Prostate gland (tissue), 2 donors: ENCODE results near the gene MED13. TPM values are rescaled to one million over a fixed set of nuclear protein-coding genes. Genes with fewer than 3 reads are reported as not detected.

Source experiments
- DNase-seq: peaks from one replicate; pipeline ENCODE4 v3.0.0-alpha.2; 2019; ENCODE audit warnings: low spot score
- H3K27ac ChIP-seq, 2 donors: fragments of 200-600 bp; sonication (generic); 2 replicates each; pipeline ENCODE4 v1.5.1; 2017 to 2019
- H3K27me3 ChIP-seq: fragments of 200-600 bp; sonication (generic); replicated peaks from 2 replicates; pipeline ENCODE4 v1.5.1; 2019; ENCODE audit not compliant: insufficient read depth
- H3K36me3 ChIP-seq, 2 donors: fragments of 200-600 bp; sonication (generic); 1 replicate in 1 of 2; 2 replicates in 1 of 2; pipeline versions ENCODE4 v1.5.1 to v1.8.1; 2017 to 2019
- H3K4me1 ChIP-seq: fragments of 200-600 bp; sonication (generic); replicated peaks from 2 replicates; pipeline ENCODE4 v1.5.1; 2019
- H3K4me3 ChIP-seq, 2 donors: fragments of 200-600 bp; sonication (generic); 2 replicates each; pipeline ENCODE4 v1.5.1; 2017 to 2019
- H3K9me3 ChIP-seq: fragments of 200-600 bp; sonication (generic); 2 replicates; pipeline ENCODE4 v1.5.1; 2017
- POLR2A ChIP-seq: fragments of 450-650 bp; IDR thresholded peaks from one replicate; pipeline ENCODE4 v1.6.1; 2016; ENCODE audit warnings: antibody characterized with exemption, mild to moderate bottlenecking
- POLR2AphosphoS5 ChIP-seq: sonication (generic); formaldehyde crosslinking; IDR thresholded peaks from one replicate; pipeline ENCODE4 v1.6.1; 2017; ENCODE audit warnings: antibody characterized with exemption
- WGBS: methylation state at CpG from one replicate; pipeline ENCODE4 v1.1.5; 2018; 5-methylcytosine and 5-hydroxymethylcytosine counted together
- intact Hi-C: fragments of 100-400 bp; cut with DNase I; formaldehyde crosslinking; loops from one replicate; pipeline ENCODE4 v1.14.2; 2022
- total RNA-seq, 2 donors: library from RNA; depleted of rRNA; stranded (reverse); fragments of >200 nt; gene quantifications; one replicate each; pipeline ENCODE4 v1.1.0, GENCODE V29; 2016
- TF ChIP-seq, protein P1 (sequence below), 4 experiments: fragments of 200-600 bp in 2 of 4; fragments of 450-650 bp in 2 of 4; sonication (generic) in 2 of 4; IDR thresholded peaks; 1 replicate in 3 of 4; 2 replicates in 1 of 4; pipeline ENCODE4 v1.5.1; 2016 to 2019; ENCODE audit warnings: antibody characterized with exemption in 4 of 4, mild to moderate bottlenecking in 2 of 4, moderate library complexity in 2 of 4

The MED13 gene
- total RNA-seq, 2 donors from 2014 or later: 45.4 to 72.1 TPM

DNA sequence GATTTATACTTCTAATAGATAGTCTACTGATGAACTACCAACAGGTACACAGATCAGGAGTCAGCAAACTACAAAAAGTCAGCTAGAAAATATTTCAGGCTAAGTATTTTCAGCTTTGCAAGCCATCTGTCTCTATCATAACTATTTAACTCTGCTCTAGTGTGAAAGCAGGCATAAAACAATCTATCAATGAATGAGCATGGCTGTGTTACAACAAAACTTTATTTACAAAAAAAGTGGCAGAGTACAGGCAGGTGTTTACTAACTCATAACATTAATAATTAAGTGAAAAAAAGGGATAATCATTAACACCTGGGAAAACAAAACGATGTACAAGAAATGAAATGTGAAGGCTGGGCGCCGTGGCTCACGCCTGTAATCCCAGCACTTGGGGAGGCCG is 15.8 kb downstream of the MED13 start:
- Histone ChIP-seq H3K27me3 (no peaks in the 10 kb centered on the region), H3K36me3 (no peaks in the 10 kb centered on the region)

DNA sequence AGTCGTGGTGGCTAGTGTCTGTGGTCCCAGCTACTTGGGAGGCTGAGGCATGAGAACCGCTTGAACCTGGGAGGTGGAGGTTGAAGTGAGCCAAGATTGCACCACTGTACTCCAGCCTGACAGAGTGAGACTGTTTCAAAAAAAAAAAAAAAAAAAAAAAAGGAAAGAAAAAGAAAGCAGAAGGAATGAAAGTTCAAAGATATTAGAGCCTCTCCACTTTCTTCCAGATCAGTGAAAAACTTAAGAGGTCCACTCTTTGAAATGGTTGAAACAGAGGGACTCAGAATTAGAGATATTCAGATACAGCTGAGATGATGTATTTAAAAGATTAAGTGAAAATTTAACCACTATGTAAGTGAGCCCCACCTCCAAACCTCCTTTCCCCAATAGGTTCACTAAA is 16.8 kb downstream of the MED13 start:
- Histone ChIP-seq H3K27ac (no peak overlapping the region), H3K4me3 (no peak overlapping the region), H3K9me3 (no peaks in the 10 kb centered on the region), H3K36me3 (no peaks in the 10 kb centered on the region), H3K4me1 (no peaks in the 10 kb centered on the region), H3K27me3 (no peaks in the 10 kb centered on the region)
- intact Hi-C loops: no loop called here
- no peak for DNase-seq
- TF ChIP-seq, protein P1, sequence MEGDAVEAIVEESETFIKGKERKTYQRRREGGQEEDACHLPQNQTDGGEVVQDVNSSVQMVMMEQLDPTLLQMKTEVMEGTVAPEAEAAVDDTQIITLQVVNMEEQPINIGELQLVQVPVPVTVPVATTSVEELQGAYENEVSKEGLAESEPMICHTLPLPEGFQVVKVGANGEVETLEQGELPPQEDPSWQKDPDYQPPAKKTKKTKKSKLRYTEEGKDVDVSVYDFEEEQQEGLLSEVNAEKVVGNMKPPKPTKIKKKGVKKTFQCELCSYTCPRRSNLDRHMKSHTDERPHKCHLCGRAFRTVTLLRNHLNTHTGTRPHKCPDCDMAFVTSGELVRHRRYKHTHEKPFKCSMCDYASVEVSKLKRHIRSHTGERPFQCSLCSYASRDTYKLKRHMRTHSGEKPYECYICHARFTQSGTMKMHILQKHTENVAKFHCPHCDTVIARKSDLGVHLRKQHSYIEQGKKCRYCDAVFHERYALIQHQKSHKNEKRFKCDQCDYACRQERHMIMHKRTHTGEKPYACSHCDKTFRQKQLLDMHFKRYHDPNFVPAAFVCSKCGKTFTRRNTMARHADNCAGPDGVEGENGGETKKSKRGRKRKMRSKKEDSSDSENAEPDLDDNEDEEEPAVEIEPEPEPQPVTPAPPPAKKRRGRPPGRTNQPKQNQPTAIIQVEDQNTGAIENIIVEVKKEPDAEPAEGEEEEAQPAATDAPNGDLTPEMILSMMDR (IDR thresholded peaks at IDR 0.05): no peak
- TF ChIP-seq POLR2AphosphoS5: no peak
- TF ChIP-seq POLR2A: no peak
- 90% methylated on average over 2 of the region's 2 CpGs for WGBS

More for the DNA sequence above, 15.8 kb downstream of the MED13 start:
- Histone ChIP-seq H3K27ac (no peak overlapping the region), H3K4me1 (no peaks in the 10 kb centered on the region), H3K9me3 (no peaks in the 10 kb centered on the region), H3K4me3 (no peak overlapping the region)
- TF ChIP-seq POLR2AphosphoS5: no peak
- TF ChIP-seq POLR2A: no peak
- TF ChIP-seq, protein P1 (IDR thresholded peaks at IDR 0.05): no peak
- intact Hi-C loops: no loop called here
- whole genome bisulfite sequencing: 97% methylated on average over 5 of the region's 5 CpGs
- DNase-seq: no peak

DNA sequence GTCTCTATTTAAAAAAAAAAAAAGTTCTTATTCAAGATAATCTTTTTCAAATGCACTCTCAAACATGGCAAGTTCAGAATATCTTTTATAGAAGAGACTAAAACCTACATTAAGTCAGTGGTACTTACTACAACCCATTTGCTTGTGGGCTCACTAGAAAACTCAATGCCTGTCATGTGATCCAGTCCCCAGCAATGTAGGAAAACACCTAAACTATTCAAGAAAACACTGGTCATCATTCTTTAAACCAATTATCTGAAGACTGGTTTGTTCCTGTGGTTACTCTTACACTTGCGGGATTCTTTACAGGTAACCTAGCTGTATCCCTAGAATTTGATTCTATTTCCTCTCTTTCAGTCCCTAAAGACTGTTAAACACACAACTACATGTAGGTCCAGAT is 19.6 kb downstream of the MED13 start:
- WGBS: 97% methylated on average over 1 of the region's 1 CpG
- H3K4me1 ChIP-seq: no peaks in the 10 kb centered on the region
- no peak overlapping the region for H3K4me3 ChIP-seq
- H3K36me3 ChIP-seq: no peaks in the 10 kb centered on the region
- H3K9me3 ChIP-seq: no peaks in the 10 kb centered on the region
- no peak overlapping the region for H3K27ac ChIP-seq
- intact Hi-C loops: no loop called here
- no peaks in the 10 kb centered on the region for H3K27me3 ChIP-seq
- no peak for DNase-seq
- TF ChIP-seq, protein P1 (IDR thresholded peaks at IDR 0.05): no peak
- TF ChIP-seq POLR2AphosphoS5 (no peak), POLR2A (no peak)

DNA sequence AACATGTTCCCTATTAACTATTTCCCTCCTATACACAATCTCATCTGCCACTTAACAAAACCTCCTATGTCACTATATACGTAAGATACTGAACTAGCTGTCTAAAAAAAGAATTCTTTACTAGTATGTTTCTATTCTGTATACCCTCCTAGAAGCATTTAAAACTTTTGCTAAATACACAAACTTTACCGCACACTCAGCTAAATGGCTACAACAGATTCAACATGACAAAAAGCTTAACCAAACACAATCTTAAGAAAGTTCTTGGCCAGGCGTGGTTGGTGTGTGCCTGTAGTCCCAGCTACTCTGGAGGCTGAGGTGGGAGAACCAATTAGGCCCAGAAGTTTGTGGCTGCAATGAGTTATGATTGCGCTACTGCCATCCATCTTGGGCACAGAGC is 20.0 kb downstream of the MED13 start:
- no peak for DNase-seq
- Histone ChIP-seq H3K9me3 (no peaks in the 10 kb centered on the region), H3K4me1 (no peaks in the 10 kb centered on the region), H3K4me3 (no peak overlapping the region), H3K36me3 (no peaks in the 10 kb centered on the region), H3K27me3 (no peaks in the 10 kb centered on the region), H3K27ac (no peak overlapping the region)
- WGBS: 93% methylated on average over 4 of the region's 4 CpGs
- intact Hi-C loops: no loop called here
- TF ChIP-seq, protein P1 (IDR thresholded peaks at IDR 0.05): no peak
- TF ChIP-seq POLR2AphosphoS5 (no peak), POLR2A (no peak)

DNA sequence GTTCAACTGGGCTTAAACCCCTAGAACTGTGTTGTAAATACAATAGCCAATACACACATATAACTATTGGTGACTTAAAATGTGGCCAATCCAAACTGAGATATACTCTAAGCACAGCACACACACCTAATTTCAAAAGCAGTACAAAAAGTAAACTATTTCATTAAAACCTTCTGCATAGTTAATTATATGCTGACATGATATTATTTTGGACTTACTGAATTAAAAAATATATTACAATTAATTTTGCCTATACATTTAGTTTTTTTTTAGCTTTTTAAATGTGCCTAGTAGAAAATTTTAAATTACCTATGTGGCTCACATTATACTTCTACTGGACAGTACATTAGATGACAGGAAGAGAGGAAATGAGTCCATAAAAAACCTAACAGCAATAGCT is 21.5 kb downstream of the MED13 start:
- TF ChIP-seq POLR2A: no peak
- no peak for TF ChIP-seq POLR2AphosphoS5
- TF ChIP-seq, protein P1 (IDR thresholded peaks at IDR 0.05): no peak
- no peak overlapping the region for H3K4me3 ChIP-seq
- no peaks in the 10 kb centered on the region for H3K27me3 ChIP-seq
- H3K27ac ChIP-seq: no peak overlapping the region
- H3K4me1 ChIP-seq: no peaks in the 10 kb centered on the region
- intact Hi-C loops: no loop called here
- H3K9me3 ChIP-seq: no peaks in the 10 kb centered on the region
- no peak for DNase-seq
- no peaks in the 10 kb centered on the region for H3K36me3 ChIP-seq
